Adipose tissue (tissue), 3 donors: Measurements from ENCODE around the gene WDR27. TPM values are rescaled to one million over a fixed set of nuclear protein-coding genes. Genes with fewer than 3 reads are reported as not detected.
"Not testable (repeated sequence)": the region's sequence is repeated elsewhere in the genome, so short reads cannot be mapped to it uniquely, and the experiment has no call there.

Source experiments
- H3K27ac ChIP-seq: one replicate; pipeline ENCODE4 v1.5.1; 2013; ENCODE audit warnings: low read depth, low read length
- WGBS, 3 donors: extraction: QIAGEN DNeasy Blood & Tissue Kit; methylation state at CpG; one replicate each; pipeline ENCODE4 v1.1.7; 2013; 5-methylcytosine and 5-hydroxymethylcytosine counted together
- polyA plus RNA-seq, 3 donors: library from polyadenylated mRNA; stranded (reverse); fragments of 200-250 nt; gene quantifications; one replicate each; pipeline ENCODE4 v1.2.3, GENCODE V29; 2013
- donor health status: healthy with polysubstance abuse.
- donor health status: Bipolar disorder and iron deficiency.
- donor health status: healthy.

WDR27 gene
- polyA plus RNA-seq, 3 donors = 7.9 to 12.9 (median 10.4) TPM

DNA sequence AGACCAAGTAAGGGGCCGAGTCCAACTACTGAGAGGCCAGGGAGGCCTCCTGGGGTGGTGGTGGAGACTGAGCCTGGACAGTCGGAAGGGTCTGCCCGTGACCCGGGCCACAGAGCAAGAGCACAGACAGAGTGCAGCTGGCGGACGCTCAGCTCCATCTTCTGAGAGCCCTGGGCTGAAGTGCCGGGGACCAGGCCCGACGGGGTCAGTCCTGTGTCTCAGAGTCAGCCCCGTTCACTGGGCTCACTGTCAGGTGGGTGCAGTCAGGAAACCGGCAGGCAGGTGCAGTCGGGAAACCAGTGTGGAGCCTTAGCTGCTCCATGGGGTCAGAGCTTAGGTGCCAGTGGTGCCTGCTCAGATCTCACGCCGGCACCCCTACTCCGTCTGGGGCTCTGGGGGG, 76.5 kb downstream of the WDR27 start:
- WGBS, 3 donors = 95 to 96% (median 95%) methylated on average over 15 of the region's 15 CpGs

GRCh38 chr6:169624785-169625184, 77.0 kb downstream of the WDR27 start:
- H3K27ac ChIP-seq = no peak overlapping the region
- WGBS, 3 donors = 92 to 95% (median 93%) methylated on average over 11 of the region's 11 CpGs

More for the DNA sequence above, 76.5 kb downstream of the WDR27 start:
- H3K27ac ChIP-seq = no peak overlapping the region

GRCh38 chr6:169623975-169624374, 77.9 kb downstream of the WDR27 start:
- H3K27ac ChIP-seq = no peak overlapping the region
- 97 to 99% (median 98%) methylated on average over 22 of the region's 22 CpGs for WGBS, 3 donors

GRCh38 chr6:169623343-169623742, 78.5 kb downstream of the WDR27 start:
- WGBS, 3 donors = 88 to 96% (median 92%) methylated on average over 7 of the region's 7 CpGs
- H3K27ac ChIP-seq = no peak overlapping the region

GRCh38 chr6:169622618-169623017, 79.2 kb downstream of the WDR27 start:
- no peak overlapping the region for H3K27ac ChIP-seq
- WGBS, 3 donors = 54 to 63% (median 58%) methylated on average over 6 of the region's 6 CpGs

- no peak overlapping the region for H3K27ac ChIP-seq
- 87 to 93% (median 90%) methylated on average over 13 of the region's 13 CpGs for WGBS, 3 donors
Measured at GRCh38 chr6:169621311-169621710, 80.5 kb downstream of the WDR27 start.

GRCh38 chr6:169620171-169621130, 81.4 kb downstream of the WDR27 start:
- H3K27ac ChIP-seq = no peak overlapping the region
- WGBS, 3 donors = 85 to 91% (median 90%) methylated on average over 10 of the region's 10 CpGs

DNA sequence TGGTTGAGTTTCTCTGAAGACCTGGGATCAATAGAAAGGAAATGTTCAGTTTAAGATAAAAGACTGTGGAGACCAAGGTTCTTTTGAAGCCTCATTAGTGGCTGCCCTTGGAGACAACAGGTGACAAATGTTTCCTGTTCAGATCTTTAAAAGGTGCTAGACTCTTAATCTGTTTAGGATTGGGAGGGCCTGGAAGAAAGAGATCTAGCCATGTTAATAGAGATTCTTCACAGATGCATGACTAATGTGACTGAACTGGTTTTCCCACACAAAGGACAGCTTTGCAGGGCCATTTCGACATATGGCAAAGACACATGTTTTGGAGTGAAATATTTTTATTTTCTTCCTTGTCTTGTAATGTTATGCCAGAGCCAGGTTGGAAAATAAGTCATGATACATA, 82.2 kb downstream of the WDR27 start:
- H3K27ac ChIP-seq = no peak overlapping the region
- WGBS, 3 donors = 89 to 93% (median 92%) methylated on average over 1 of the region's 1 CpG

GRCh38 chr6:169618526-169619490, 83.0 kb downstream of the WDR27 start:
- no peak overlapping the region for H3K27ac ChIP-seq
- WGBS, 3 donors = 85 to 89% (median 87%) methylated on average over 7 of the region's 7 CpGs

DNA sequence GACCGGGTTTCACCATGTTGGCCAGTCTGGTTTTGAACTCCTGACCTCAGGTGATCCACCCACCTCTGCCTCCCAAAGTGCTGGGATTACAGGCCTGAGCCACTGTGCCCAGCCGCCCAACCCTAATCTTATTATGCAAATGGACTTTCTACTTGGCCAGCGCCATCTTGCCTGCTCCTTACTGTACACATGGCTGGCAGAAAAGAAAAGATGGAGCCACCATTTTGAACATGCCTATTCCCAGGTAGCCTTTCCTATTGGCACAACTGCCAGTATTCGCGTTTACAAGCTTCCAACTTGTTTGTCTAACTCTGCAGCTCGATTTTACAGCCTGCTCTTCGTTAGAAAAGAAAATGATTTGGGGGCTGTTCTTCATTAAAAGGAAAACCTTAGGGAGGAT, 84.3 kb downstream of the WDR27 start:
- no peak overlapping the region for H3K27ac ChIP-seq
- 94 to 95% (median 94%) methylated on average over 7 of the region's 7 CpGs for WGBS, 3 donors

- WGBS, 3 donors = 95 to 100% (median 95%) methylated on average over 2 of the region's 2 CpGs
- H3K27ac ChIP-seq = not testable (repeated sequence)
Measured at GRCh38 chr6:169608609-169609008, 93.2 kb downstream of the WDR27 start.

DNA sequence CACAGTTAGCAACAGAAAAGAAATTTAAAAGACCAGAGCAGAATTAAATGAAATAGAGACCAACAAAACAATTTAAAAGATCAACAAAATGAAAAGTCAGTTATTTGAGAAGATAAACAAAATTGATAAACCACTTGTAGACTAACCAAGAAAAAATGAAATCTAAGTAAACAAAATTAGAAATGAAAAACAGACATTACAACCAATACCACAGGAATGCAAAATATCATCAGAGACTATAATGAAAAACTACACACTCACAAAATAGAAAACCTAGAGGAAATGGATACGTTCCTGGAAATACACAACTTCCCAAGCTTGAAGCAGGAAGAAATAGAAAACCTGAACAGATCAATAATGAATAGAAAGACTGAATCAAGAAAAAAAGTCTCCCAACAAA, 97.8 kb downstream of the WDR27 start:
- 80 to 88% (median 86%) methylated on average over 1 of the region's 1 CpG for WGBS, 3 donors

DNA sequence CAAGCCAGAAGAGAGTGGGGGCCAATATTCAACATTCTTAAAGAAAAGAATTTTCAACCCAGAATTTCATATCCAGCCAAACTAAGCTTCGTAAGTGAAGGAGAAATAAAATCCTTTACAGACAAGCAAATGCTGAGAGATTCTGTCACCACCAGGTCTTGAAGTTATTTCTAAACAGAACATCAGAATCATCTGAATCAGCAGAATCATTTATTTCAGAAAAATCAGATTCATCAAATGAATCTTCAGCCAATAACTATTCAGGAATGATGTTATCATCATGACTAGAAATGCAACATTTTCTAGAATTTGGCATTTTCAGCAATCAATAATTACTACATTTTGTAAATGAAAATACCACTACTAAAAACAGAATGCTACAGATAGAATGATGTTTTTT, 100.7 kb downstream of the WDR27 start:
- H3K27ac ChIP-seq = not testable (repeated sequence)
- 83 to 91% (median 88%) methylated on average over 1 of the region's 1 CpG for WGBS, 3 donors

More for the DNA sequence above, 97.8 kb downstream of the WDR27 start:
- no peak overlapping the region for H3K27ac ChIP-seq

GRCh38 chr6:169592558-169592957, 109.3 kb downstream of the WDR27 start:
- WGBS, 3 donors = 40 to 68% (median 54%) methylated on average over 1 of the region's 1 CpG
- no peak overlapping the region for H3K27ac ChIP-seq

GRCh38 chr6:169591616-169592015, 110.2 kb downstream of the WDR27 start:
- H3K27ac ChIP-seq = no peak overlapping the region
- WGBS, 3 donors = 77 to 96% (median 94%) methylated on average over 4 of the region's 4 CpGs

GRCh38 chr6:169590376-169590939, 111.4 kb downstream of the WDR27 start:
- no peak overlapping the region for H3K27ac ChIP-seq
- 87 to 91% (median 91%) methylated on average over 10 of the region's 10 CpGs for WGBS, 3 donors

- no peak overlapping the region for H3K27ac ChIP-seq
- WGBS, 3 donors = 55 to 68% (median 56%) methylated on average over 6 of the region's 6 CpGs
Measured at GRCh38 chr6:169589699-169590257, 112.1 kb downstream of the WDR27 start.

GRCh38 chr6:169589293-169589692, 112.5 kb downstream of the WDR27 start:
- H3K27ac ChIP-seq = no peak overlapping the region
- WGBS, 3 donors = 49 to 60% (median 50%) methylated on average over 3 of the region's 3 CpGs
